Measurements from ENCODE around the gene FAM111B. TPM values are rescaled to one million over a fixed set of nuclear protein-coding genes. Genes with fewer than 3 reads are reported as not detected.
"Not testable (repeated sequence)": the region's sequence is repeated elsewhere in the genome, so short reads cannot be mapped to it uniquely, and the experiment has no call there.

FAM111B gene
- total RNA-seq, 1 experiment from 2014 or later = 69.9 TPM

GRCh38 chr11:59088162-59088561 is 18.9 kb upstream of the FAM111B start:
- no peak overlapping the region for H3K4me3 ChIP-seq

DNA sequence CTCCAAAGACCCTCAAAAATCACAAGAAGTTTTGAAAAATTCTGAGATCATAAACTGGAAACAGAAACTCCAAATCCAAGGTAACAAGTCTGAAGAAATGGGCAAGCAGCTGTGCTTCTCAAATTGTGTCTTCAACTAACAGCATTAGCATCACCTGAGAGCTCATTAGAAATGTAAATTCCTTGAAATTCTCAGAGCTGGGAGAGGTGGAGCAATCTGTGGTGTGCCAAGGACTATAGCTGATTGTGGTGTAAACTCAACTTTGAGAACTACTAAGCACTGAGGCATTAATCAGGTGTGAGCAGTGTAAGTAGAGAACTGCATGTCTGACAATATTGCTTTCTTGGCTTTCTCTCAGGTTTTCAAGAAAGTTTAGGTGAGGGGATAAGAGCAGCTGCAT is 13.5 kb upstream of the FAM111B start:
- H3K27me3 ChIP-seq; H3K4me1 ChIP-seq; H3K4me3 ChIP-seq; H3K9me3 ChIP-seq (replicated peaks); DNase-seq; H3K27ac ChIP-seq; H3K36me3 ChIP-seq: not testable (repeated sequence)

More at GRCh38 chr11:59088162-59088561, 18.9 kb upstream of the FAM111B start:
- no peaks in the 10 kb centered on the region for H3K27me3 ChIP-seq
- no peaks in the 10 kb centered on the region for H3K9me3 ChIP-seq (replicated peaks)
- H3K36me3 ChIP-seq = no peaks in the 10 kb centered on the region
- no peaks in the 10 kb centered on the region for H3K4me1 ChIP-seq
- no peak for DNase-seq
- H3K27ac ChIP-seq = no peak overlapping the region

GRCh38 chr11:59095225-59095624 is 11.8 kb upstream of the FAM111B start:
- not testable (repeated sequence) for H3K36me3 ChIP-seq; DNase-seq; H3K4me3 ChIP-seq; H3K27ac ChIP-seq; H3K27me3 ChIP-seq; H3K9me3 ChIP-seq (replicated peaks); H3K4me1 ChIP-seq

- H3K27ac ChIP-seq; DNase-seq; H3K4me3 ChIP-seq; H3K27me3 ChIP-seq; H3K36me3 ChIP-seq; H3K9me3 ChIP-seq (replicated peaks); H3K4me1 ChIP-seq: not testable (repeated sequence)
Observed at GRCh38 chr11:59095972-59096575, 11.0 kb upstream of the FAM111B start.

DNA sequence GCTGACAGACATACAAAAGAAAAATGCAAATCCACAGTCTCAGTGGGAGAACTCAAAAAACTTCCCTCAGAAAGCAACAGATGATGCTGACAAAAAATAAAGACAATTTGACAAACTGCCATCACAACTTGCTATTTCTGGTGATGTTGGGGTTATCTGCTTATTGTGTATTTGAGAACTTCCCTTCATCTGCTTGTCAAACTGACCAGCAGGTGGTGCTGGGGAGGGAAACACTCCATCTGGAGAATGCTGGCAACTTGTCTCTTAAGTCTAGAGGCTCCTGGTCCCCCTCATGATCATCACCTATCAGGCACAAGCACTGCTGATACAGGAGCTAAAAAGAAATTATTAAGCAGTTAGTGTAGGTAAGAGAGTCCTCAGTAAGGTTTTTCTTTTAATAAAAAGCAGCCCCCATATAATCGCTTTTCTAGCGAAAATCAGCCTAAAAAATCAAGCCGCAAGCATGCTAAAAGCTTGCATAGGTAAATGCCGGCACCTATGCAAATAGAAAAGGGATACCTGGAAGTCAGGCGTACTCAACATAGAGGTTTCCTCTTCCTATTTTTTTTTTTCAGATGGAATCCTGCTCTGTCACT is 9.8 kb upstream of the FAM111B start:
- Histone ChIP-seq H3K9me3 (replicated peaks) (no peaks in the 10 kb centered on the region), H3K27ac (no peak overlapping the region), H3K4me1 (no peaks in the 10 kb centered on the region), H3K4me3 (no peak overlapping the region), H3K36me3 (no peaks in the 10 kb centered on the region), H3K27me3 (no peaks in the 10 kb centered on the region)
- peak; percentile 34 to 56 for DNase-seq

DNA sequence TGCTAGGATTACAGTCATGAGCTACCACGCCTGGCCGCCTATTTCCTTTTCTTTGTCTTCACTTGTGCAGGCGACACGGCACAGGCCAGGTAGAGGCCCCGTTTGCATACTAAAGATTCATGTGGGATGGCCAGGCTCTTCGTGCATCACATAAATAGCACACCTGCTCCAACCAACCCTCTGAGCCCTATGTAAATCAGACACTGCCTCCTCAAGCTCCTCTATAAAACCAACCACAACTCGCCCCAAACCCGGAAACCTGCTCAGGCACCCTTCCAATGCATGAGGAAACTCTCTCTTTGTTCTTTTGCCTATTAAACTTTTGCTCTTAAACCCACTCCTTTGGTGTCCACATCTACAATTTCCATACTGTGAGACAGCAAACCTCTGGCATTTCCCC is 9.1 kb upstream of the FAM111B start:
- not testable (repeated sequence) for H3K27ac ChIP-seq; H3K4me3 ChIP-seq; H3K27me3 ChIP-seq; DNase-seq; H3K4me1 ChIP-seq; H3K9me3 ChIP-seq (replicated peaks); H3K36me3 ChIP-seq

DNA sequence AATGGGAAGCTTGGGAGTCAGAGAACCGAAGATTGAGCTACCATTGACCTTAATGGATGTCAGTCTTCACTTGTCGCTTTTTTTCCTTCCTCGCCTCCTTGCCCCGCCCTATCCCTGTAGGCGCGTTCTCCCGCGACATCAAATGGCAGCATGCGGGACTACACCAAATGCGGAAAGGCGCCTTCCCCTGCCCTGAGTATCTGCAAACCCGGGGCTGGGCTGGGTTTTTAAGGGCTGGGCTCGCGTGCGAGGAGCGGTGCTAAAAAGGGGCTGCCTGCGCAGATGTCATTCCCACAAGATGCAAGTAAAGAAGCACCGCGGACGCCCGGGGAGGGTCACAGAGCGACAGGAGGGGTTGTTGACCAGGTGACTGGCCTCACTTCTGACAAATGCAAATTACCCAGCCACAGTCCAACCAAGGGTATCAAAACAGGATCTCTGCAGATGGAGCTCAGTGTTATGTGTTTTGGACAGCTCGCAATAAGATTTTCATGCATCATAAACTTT is 4.7 kb upstream of the FAM111B start:
- Histone ChIP-seq H3K4me3 (no peak overlapping the region), H3K27me3 (no peaks in the 10 kb centered on the region), H3K9me3 (replicated peaks) (no peaks in the 10 kb centered on the region), H3K27ac (no peak overlapping the region), H3K4me1 (no peaks in the 10 kb centered on the region), H3K36me3 (no peaks in the 10 kb centered on the region)
- no peak for DNase-seq

GRCh38 chr11:59107721-59108120 is 684 bp downstream of the FAM111B start:
- Histone ChIP-seq H3K36me3 (peaks cover 23% of the 10 kb centered on the region), H3K27ac (peak overlapping the region; percentile 67), H3K4me3 (peak overlapping the region; percentile 75)
- not testable (repeated sequence) for H3K4me1 ChIP-seq; H3K9me3 ChIP-seq (replicated peaks); H3K27me3 ChIP-seq
- DNase-seq = peak in 1 of 2 experiments; percentile 29

- Histone ChIP-seq H3K36me3 (peaks cover 64% of the 10 kb centered on the region), H3K4me3 (no peak overlapping the region), H3K4me1 (peaks cover 5% of the 10 kb centered on the region), H3K9me3 (replicated peaks) (no peaks in the 10 kb centered on the region), H3K27me3 (no peaks in the 10 kb centered on the region), H3K27ac (no peak overlapping the region)
- no peak for DNase-seq
Observed at GRCh38 chr11:59112494-59112893, 5.5 kb downstream of the FAM111B start.

DNA sequence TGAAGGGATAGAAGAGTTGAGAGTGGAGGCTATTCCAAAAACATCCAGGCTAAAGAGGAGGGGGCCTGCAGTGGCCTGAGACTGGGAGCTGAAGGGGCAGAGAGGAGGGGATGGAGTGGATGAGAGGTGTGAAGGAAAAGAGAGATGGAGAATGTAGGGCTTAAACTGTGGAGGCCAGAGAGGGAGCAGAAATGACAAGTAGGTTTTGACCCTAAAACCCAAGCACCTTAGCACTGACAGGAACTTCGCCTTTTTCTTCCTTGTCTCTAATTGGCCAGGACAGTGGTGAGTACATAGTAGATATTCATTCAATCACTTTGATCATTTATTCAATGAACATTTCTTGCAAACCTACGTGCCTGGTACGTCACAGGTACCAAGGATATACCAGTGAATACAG is 7.3 kb downstream of the FAM111B start:
- H3K27me3 ChIP-seq = no peaks in the 10 kb centered on the region
- H3K4me1 ChIP-seq = no peaks in the 10 kb centered on the region

DNA sequence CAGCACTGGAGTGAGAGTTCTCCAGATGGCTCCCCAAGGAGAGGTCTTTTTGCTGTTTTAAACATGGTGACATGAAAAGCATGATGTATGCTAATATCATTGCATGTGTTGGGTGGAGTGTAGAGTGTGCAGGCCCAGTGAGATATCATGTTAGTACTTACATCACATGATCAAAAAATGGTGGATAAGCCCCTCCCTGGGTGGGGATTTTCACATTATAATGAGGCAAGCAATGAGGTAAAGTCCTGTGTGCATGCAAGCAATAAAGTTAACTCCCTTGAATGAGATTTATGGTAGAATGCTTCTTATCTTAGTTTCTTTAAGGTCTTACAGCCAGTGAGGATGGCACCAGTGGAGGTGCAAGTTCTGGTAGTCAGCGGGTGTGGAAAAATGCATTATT is 8.5 kb downstream of the FAM111B start:
- Histone ChIP-seq H3K4me1 (no peaks in the 10 kb centered on the region), H3K9me3 (replicated peaks) (no peaks in the 10 kb centered on the region), H3K36me3 (peaks cover 77% of the 10 kb centered on the region), H3K27me3 (no peaks in the 10 kb centered on the region), H3K4me3 (no peak overlapping the region), H3K27ac (no peak overlapping the region)
- DNase-seq = no peak

More for the DNA sequence above, 7.3 kb downstream of the FAM111B start:
- Histone ChIP-seq H3K36me3 (peaks cover 71% of the 10 kb centered on the region), H3K4me3 (no peak overlapping the region), H3K27ac (no peak overlapping the region), H3K9me3 (replicated peaks) (no peaks in the 10 kb centered on the region)
- DNase-seq = no peak

DNA sequence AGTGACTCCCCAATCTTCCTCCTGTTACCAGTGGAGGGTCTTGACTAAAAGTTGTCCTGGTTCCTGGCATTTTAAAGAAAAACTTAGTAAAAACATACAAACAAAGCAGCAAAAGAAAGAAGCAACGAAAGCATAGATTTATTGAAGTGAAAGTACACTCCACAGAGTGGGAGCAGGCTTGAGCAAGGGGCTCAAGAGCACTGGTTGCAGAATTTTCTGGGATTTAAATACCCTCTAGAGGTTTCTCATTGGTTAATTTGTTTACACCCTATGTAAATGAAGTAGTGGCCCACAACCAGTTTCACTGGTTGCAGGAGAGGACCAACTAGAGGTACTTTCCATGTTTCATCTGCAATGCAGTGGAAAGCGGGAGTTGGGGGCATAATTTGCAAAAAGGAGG is 10.7 kb downstream of the FAM111B start:
- H3K27ac ChIP-seq = no peak overlapping the region
- no peaks in the 10 kb centered on the region for H3K27me3 ChIP-seq
- H3K4me1 ChIP-seq = no peaks in the 10 kb centered on the region
- peaks cover 73% of the 10 kb centered on the region for H3K36me3 ChIP-seq
- H3K9me3 ChIP-seq (replicated peaks) = no peaks in the 10 kb centered on the region
- DNase-seq = no peak
- H3K4me3 ChIP-seq = no peak overlapping the region

GRCh38 chr11:59119826-59120225 is 12.8 kb downstream of the FAM111B start:
- Histone ChIP-seq H3K9me3 (replicated peaks) (no peaks in the 10 kb centered on the region), H3K27me3 (no peaks in the 10 kb centered on the region), H3K36me3 (peaks cover 80% of the 10 kb centered on the region), H3K27ac (no peak overlapping the region), H3K4me3 (no peak overlapping the region), H3K4me1 (no peaks in the 10 kb centered on the region)
- DNase-seq = no peak

- DNase-seq = peak; percentile 77 to 83
- Histone ChIP-seq H3K27ac (no peak overlapping the region), H3K4me3 (peak overlapping the region; percentile 20), H3K4me1 (no peaks in the 10 kb centered on the region), H3K36me3 (no peaks in the 10 kb centered on the region; the same call in 1 of the 2 replicates), H3K9me3 (replicated peaks) (peaks cover 8% of the 10 kb centered on the region; the same call in 1 of the 2 replicates), H3K27me3 (no peaks in the 10 kb centered on the region)
Observed at GRCh38 chr11:59135648-59136461, 28.8 kb downstream of the FAM111B start.

DNA sequence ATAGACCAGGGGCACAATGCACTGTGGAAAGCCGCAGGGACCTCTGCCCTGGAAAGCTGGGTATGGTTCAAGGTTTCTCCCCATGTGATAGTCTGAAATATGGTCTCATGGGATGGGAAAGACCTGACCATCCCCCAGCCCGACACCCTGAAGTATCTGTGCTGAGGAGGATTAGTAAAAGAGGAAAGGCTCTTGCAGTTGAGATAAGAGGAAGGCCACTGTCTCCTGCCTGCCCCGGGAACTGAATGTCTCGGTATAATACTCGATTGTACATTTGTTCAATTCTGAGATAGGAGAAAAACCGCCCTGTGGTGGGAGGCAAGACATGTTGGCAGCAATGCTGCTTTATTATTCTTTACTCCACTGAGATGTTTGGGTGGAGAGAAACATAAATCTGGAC is 29.5 kb downstream of the FAM111B start:
- not testable (repeated sequence) for H3K27me3 ChIP-seq; DNase-seq; H3K4me1 ChIP-seq; H3K27ac ChIP-seq; H3K36me3 ChIP-seq; H3K9me3 ChIP-seq (replicated peaks); H3K4me3 ChIP-seq
